Spinal cord (tissue), 10 donors: ENCODE results near the gene GRHL1. TPM values are rescaled to one million over a fixed set of nuclear protein-coding genes. Genes with fewer than 3 reads are reported as not detected.

Experiments used
- DNase-seq, 6 donors: peaks; one replicate each; pipeline versions ENCODE4 v3.0.0 to v3.0.0-alpha.2; 2013 to 2015; ENCODE audit warnings: low spot score in 6 of 6, low read depth in 4 of 6
- H3K27ac ChIP-seq: one replicate; pipeline ENCODE4 v1.5.1; 2013; ENCODE audit warnings: low read depth, low read length, control low read depth
- H3K27me3 ChIP-seq: one replicate; pipeline ENCODE4 v1.6.1; 2013; ENCODE audit warnings: low read length; ENCODE audit not compliant: control insufficient read depth, insufficient read depth
- H3K36me3 ChIP-seq: one replicate; pipeline ENCODE4 v1.6.1; 2013; ENCODE audit warnings: low read length; ENCODE audit not compliant: control insufficient read depth, insufficient read depth
- H3K4me1 ChIP-seq: one replicate; pipeline ENCODE4 v1.6.1; 2013; ENCODE audit warnings: low read length; ENCODE audit not compliant: control insufficient read depth, insufficient read depth
- H3K4me3 ChIP-seq: one replicate; pipeline ENCODE4 v1.5.1; 2013; ENCODE audit warnings: low read depth, low read length, control low read depth
- H3K9me3 ChIP-seq: one replicate; pipeline ENCODE4 v1.6.1; 2013; ENCODE audit warnings: low read length; ENCODE audit not compliant: control insufficient read depth, insufficient read depth
- WGBS: methylation state at CpG from one replicate; pipeline ENCODE4 v1.1.5; 2013; ENCODE audit warnings: missing lambda C conversion rate; ENCODE audit not compliant: insufficient coverage; 5-methylcytosine and 5-hydroxymethylcytosine counted together
- polyA plus RNA-seq, 2 donors: library from polyadenylated mRNA; unstranded; fragments of 120-200 nt; gene quantifications; one replicate each; pipeline ENCODE4 v1.2.1, GENCODE V29; 2013; ENCODE audit not compliant: insufficient read length in 2 of 2
- total RNA-seq, 2 donors: library from RNA; depleted of rRNA in 1 of 2; stranded (reverse); fragments of 120-200 nt in 1 of 2; fragments of >200 nt in 1 of 2; gene quantifications; one replicate each; pipeline versions ENCODE4 v1.2.3 to v1.2.4, GENCODE V29; 2013 to 2014
- donor health status: healthy.

GRHL1 gene
- total and polyA plus RNA-seq, 4 donors, result 10.1 to 25.8 (median 12.4) TPM

GRCh38 chr2:9954136-9954535, 2.6 kb downstream of the GRHL1 start:
- no peaks in the 10 kb centered on the region for H3K36me3 ChIP-seq
- peaks cover 3% of the 10 kb centered on the region for H3K27me3 ChIP-seq
- no peak overlapping the region for H3K27ac ChIP-seq
- H3K4me3 ChIP-seq, result no peak overlapping the region
- peaks cover 6% of the 10 kb centered on the region for H3K4me1 ChIP-seq
- no peak for DNase-seq
- WGBS, result 89% methylated on average over 2 of the region's 3 CpGs
- H3K9me3 ChIP-seq, result no peaks in the 10 kb centered on the region

GRCh38 chr2:9958057-9958456, 6.6 kb downstream of the GRHL1 start:
- WGBS, result 97% methylated on average over 5 of the region's 8 CpGs
- H3K27ac ChIP-seq, result no peak overlapping the region
- no peaks in the 10 kb centered on the region for H3K36me3 ChIP-seq
- no peaks in the 10 kb centered on the region for H3K27me3 ChIP-seq
- peaks cover 3% of the 10 kb centered on the region for H3K4me1 ChIP-seq
- no peaks in the 10 kb centered on the region for H3K9me3 ChIP-seq
- no peak for DNase-seq
- no peak overlapping the region for H3K4me3 ChIP-seq

GRCh38 chr2:9959262-9959661, 7.8 kb downstream of the GRHL1 start:
- H3K27me3 ChIP-seq, result no peaks in the 10 kb centered on the region
- no peak overlapping the region for H3K4me3 ChIP-seq
- peaks cover 1% of the 10 kb centered on the region for H3K36me3 ChIP-seq
- DNase-seq, result no peak
- no peak overlapping the region for H3K27ac ChIP-seq
- H3K9me3 ChIP-seq, result no peaks in the 10 kb centered on the region
- H3K4me1 ChIP-seq, result peaks cover 3% of the 10 kb centered on the region
- no CpG with 5 or more reads among the region's 3 CpGs for WGBS

GRCh38 chr2:9961013-9961412, 9.5 kb downstream of the GRHL1 start:
- H3K9me3 ChIP-seq, result no peaks in the 10 kb centered on the region
- H3K27ac ChIP-seq, result no peak overlapping the region
- H3K4me3 ChIP-seq, result no peak overlapping the region
- peak in 5 of 6 donors; percentile 21 to 91 (median 54) for DNase-seq
- peaks cover 9% of the 10 kb centered on the region for H3K36me3 ChIP-seq
- no peaks in the 10 kb centered on the region for H3K27me3 ChIP-seq
- WGBS, result 6% methylated on average over 5 of the region's 10 CpGs
- peaks cover 3% of the 10 kb centered on the region for H3K4me1 ChIP-seq

- DNase-seq, result no peak
- H3K27me3 ChIP-seq, result no peaks in the 10 kb centered on the region
- peaks cover 3% of the 10 kb centered on the region for H3K4me1 ChIP-seq
- H3K27ac ChIP-seq, result no peak overlapping the region
- H3K36me3 ChIP-seq, result peaks cover 14% of the 10 kb centered on the region
- H3K9me3 ChIP-seq, result no peaks in the 10 kb centered on the region
- no peak overlapping the region for H3K4me3 ChIP-seq
- 65% methylated on average over 6 of the region's 7 CpGs for WGBS
Observed at GRCh38 chr2:9964334-9964980, 13.0 kb downstream of the GRHL1 start.

GRCh38 chr2:9965119-9965822, 13.8 kb downstream of the GRHL1 start:
- Histone ChIP-seq H3K9me3 (no peaks in the 10 kb centered on the region), H3K27me3 (no peaks in the 10 kb centered on the region), H3K4me3 (no peak overlapping the region), H3K4me1 (peaks cover 3% of the 10 kb centered on the region), H3K36me3 (peaks cover 14% of the 10 kb centered on the region), H3K27ac (no peak overlapping the region)
- WGBS, result 100% methylated on average over 1 of the region's 8 CpGs
- no peak for DNase-seq

- DNase-seq, result no peak
- Histone ChIP-seq H3K9me3 (no peaks in the 10 kb centered on the region), H3K27ac (no peak overlapping the region), H3K36me3 (peaks cover 14% of the 10 kb centered on the region), H3K4me3 (no peak overlapping the region), H3K4me1 (no peaks in the 10 kb centered on the region), H3K27me3 (no peaks in the 10 kb centered on the region)
- WGBS, result no CpG with 5 or more reads among the region's 3 CpGs
Observed at GRCh38 chr2:9966491-9967022, 15.1 kb downstream of the GRHL1 start.

- Histone ChIP-seq H3K27me3 (no peaks in the 10 kb centered on the region), H3K27ac (no peak overlapping the region), H3K4me1 (no peaks in the 10 kb centered on the region), H3K4me3 (no peak overlapping the region), H3K36me3 (peaks cover 17% of the 10 kb centered on the region), H3K9me3 (no peaks in the 10 kb centered on the region)
- 70% methylated on average over 9 of the region's 11 CpGs for WGBS
- DNase-seq, result no peak
Observed at GRCh38 chr2:9967053-9967775, 15.7 kb downstream of the GRHL1 start.

- Histone ChIP-seq H3K27me3 (no peaks in the 10 kb centered on the region), H3K9me3 (no peaks in the 10 kb centered on the region), H3K4me1 (no peaks in the 10 kb centered on the region), H3K27ac (peak overlapping the region; percentile 29), H3K4me3 (no peak overlapping the region), H3K36me3 (peaks cover 26% of the 10 kb centered on the region)
- peak in 1 of 6 donors; percentile 66 for DNase-seq
- 83% methylated on average over 6 of the region's 10 CpGs for WGBS
Observed at GRCh38 chr2:9968553-9969497, 17.3 kb downstream of the GRHL1 start.
